Upper lobe of left lung (tissue), 6 donors: ENCODE measurements around the gene ABL2. TPM values are rescaled to one million over a fixed set of nuclear protein-coding genes. Genes with fewer than 3 reads are reported as not detected.
A peak's percentile ranks its signal among the peaks of the same experiment; 100 is the strongest.
"Not testable (repeated sequence)": the region's sequence is repeated elsewhere in the genome, so short reads cannot be mapped to it uniquely, and the experiment has no call there.

Experiments
- ATAC-seq, 2 donors: fragments of 200-7000 bp; cut with Tn5 transposase; one replicate each; pipeline ENCODE4 v1.9.1; 2022; ENCODE audit warnings: mild to moderate bottlenecking in 2 of 2, moderate library complexity in 2 of 2; ENCODE audit not compliant: low FRiP score in 2 of 2
- DNase-seq, 2 donors: peaks; one replicate each; pipeline ENCODE4 v3.0.0-alpha.2; 2019 to 2020
- H3K27ac ChIP-seq, 4 donors: fragments of 200-600 bp; sonication (generic); one replicate each; pipeline ENCODE4 v1.5.1; 2016 to 2019
- H3K27me3 ChIP-seq, 4 donors: fragments of 200-600 bp; sonication (generic); one replicate each; pipeline ENCODE4 v1.5.1; 2017 to 2019
- H3K36me3 ChIP-seq, 4 donors: fragments of 200-600 bp; sonication (generic); one replicate each; pipeline ENCODE4 v1.5.1; 2016 to 2019
- H3K4me1 ChIP-seq, 4 donors: fragments of 200-600 bp; sonication (generic); one replicate each; pipeline ENCODE4 v1.5.1; 2018 to 2019
- H3K4me3 ChIP-seq, 4 donors: fragments of 200-600 bp; sonication (generic); one replicate each; pipeline ENCODE4 v1.5.1; 2017 to 2019; ENCODE audit warnings: mild to moderate bottlenecking in 2 of 4, moderate library complexity in 1 of 4
- H3K9me3 ChIP-seq, 4 donors: fragments of 200-600 bp; sonication (generic); one replicate each; pipeline ENCODE4 v1.5.1; 2018 to 2019
- EP300 ChIP-seq, 4 donors: sonication (generic); formaldehyde crosslinking; IDR thresholded peaks; one replicate each; pipeline ENCODE4 v1.5.1; 2017; ENCODE audit warnings: antibody characterized with exemption in 4 of 4, control low read depth in 2 of 4
- POLR2A ChIP-seq, 4 donors: fragments of 450-650 bp; IDR thresholded peaks; one replicate each; pipeline ENCODE4 v1.5.1; 2016 to 2017; ENCODE audit warnings: antibody characterized with exemption in 4 of 4, mild to moderate bottlenecking in 2 of 4
- POLR2AphosphoS5 ChIP-seq, 2 donors: sonication (generic); formaldehyde crosslinking; IDR thresholded peaks; one replicate each; pipeline ENCODE4 v1.5.1; 2017; ENCODE audit warnings: antibody characterized with exemption in 2 of 2
- WGBS, 2 donors: methylation state at CpG; one replicate each; pipeline ENCODE4 v1.1.5; 2017 to 2018; 5-methylcytosine and 5-hydroxymethylcytosine counted together
- total RNA-seq, 6 donors: library from RNA; depleted of rRNA in 4 of 6; stranded (reverse); fragments of >200 nt in 4 of 6; gene quantifications; one replicate each; pipeline versions ENCODE4 v1.1.0 to v1.2.1, GENCODE V29; 2016 to 2021
- TF ChIP-seq, protein P1 (sequence below), 6 experiments: fragments of 450-650 bp in 4 of 6; fragments of 200-600 bp in 2 of 6; sonication (generic) in 2 of 6; IDR thresholded peaks; one replicate each; pipeline ENCODE4 v1.5.1; 2016 to 2019; ENCODE audit warnings: antibody characterized with exemption in 6 of 6
- donor health status: DM: no; HTN: no; CAD: no; lungs with moderate emphysema.
- donor health status: DM: no; HTN: yes; CAD: no; lungs with severe emphysema.

ABL2 gene
- total RNA-seq, 6 donors from 2014 or later = 17.2 to 31.3 (median 22.9) TPM

DNA sequence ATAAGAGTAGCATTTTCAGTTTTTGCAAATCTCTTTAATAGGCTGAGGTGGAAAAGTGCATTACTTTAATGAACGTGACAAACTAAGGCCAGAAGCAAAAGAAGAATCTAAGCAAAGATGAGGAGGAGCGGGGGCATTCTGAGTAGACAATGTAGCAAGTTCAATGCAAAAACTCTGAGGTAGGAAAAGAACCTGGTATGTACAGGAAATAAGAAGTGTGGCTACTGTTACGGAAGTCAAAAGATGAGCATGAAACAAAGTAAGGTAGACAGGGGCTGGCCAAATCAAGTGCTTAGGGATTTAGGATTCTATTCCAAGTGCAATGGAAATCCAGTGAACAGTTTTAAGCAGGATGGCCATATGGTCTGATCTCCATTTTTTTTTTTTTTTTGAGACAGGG is 84.0 kb downstream of the ABL2 start:
- no peaks in the 10 kb centered on the region for H3K27me3 ChIP-seq
- no peak overlapping the region for H3K4me3 ChIP-seq
- no peaks in the 10 kb centered on the region for H3K9me3 ChIP-seq
- DNase-seq (no peak), ATAC-seq (no peak)
- no peaks in the 10 kb centered on the region for H3K36me3 ChIP-seq
- peaks cover 0 to 18% (median 12%) of the 10 kb centered on the region in 4 donors for H3K4me1 ChIP-seq
- TF ChIP-seq EP300 (IDR thresholded peaks at IDR 0.05) (no peak), POLR2AphosphoS5 (IDR thresholded peaks at IDR 0.05) (no peak), POLR2A (IDR thresholded peaks at IDR 0.05) (no peak)
- TF ChIP-seq, protein P1, sequence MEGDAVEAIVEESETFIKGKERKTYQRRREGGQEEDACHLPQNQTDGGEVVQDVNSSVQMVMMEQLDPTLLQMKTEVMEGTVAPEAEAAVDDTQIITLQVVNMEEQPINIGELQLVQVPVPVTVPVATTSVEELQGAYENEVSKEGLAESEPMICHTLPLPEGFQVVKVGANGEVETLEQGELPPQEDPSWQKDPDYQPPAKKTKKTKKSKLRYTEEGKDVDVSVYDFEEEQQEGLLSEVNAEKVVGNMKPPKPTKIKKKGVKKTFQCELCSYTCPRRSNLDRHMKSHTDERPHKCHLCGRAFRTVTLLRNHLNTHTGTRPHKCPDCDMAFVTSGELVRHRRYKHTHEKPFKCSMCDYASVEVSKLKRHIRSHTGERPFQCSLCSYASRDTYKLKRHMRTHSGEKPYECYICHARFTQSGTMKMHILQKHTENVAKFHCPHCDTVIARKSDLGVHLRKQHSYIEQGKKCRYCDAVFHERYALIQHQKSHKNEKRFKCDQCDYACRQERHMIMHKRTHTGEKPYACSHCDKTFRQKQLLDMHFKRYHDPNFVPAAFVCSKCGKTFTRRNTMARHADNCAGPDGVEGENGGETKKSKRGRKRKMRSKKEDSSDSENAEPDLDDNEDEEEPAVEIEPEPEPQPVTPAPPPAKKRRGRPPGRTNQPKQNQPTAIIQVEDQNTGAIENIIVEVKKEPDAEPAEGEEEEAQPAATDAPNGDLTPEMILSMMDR (IDR thresholded peaks at IDR 0.05) = no peak
- WGBS, 2 donors = 97 to 98% methylated on average over 3 of the region's 3 CpGs
- H3K27ac ChIP-seq = no peak overlapping the region

DNA sequence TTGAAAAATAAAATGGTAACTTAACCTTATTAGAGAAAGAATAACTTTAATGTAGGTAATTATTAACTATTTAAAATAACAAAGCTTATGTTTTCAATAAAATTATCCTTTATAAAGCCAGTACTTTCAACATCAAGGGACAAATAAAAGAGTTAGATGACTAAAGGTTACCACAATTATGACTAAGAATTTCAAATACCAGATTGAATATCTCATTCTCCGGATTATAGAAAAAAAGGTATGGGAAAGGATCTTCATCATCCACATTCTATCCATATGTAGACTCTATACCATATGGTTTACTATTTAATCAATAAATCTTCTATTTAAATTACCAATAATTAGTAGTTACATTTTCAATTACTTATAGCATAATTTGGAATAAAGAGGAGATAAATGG is 84.9 kb downstream of the ABL2 start:
- Histone ChIP-seq H3K4me1 (peaks cover 0 to 21% (median 18%) of the 10 kb centered on the region in 4 donors), H3K27ac (no peak overlapping the region), H3K36me3 (no peaks in the 10 kb centered on the region), H3K9me3 (no peaks in the 10 kb centered on the region), H3K27me3 (no peaks in the 10 kb centered on the region), H3K4me3 (no peak overlapping the region)
- no peak for TF ChIP-seq EP300 (IDR thresholded peaks at IDR 0.05)
- ATAC-seq = no peak
- WGBS, 2 donors = 90 to 91% methylated on average over 1 of the region's 1 CpG
- no peak for DNase-seq

DNA sequence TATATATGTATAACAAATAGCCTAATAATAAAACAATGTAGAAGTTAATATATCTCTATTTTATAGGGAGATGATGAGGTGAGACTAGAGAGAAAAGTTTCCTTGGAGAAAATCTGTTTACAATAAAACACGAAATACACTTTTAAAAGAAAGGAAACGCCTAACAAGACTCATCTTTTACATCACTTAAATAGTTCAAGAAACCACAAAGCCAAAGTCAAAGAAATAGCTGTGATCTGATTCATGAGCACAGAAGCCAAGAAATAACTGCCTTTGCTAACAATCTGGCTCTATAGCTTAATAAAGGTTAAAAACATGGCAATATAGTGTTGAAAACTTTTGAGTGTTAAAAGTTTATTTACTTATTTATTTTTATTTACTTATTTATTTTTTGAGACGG is 86.2 kb downstream of the ABL2 start:
- ATAC-seq (peak in 1 of 2 donors; percentile 70), DNase-seq (no peak)
- H3K36me3 ChIP-seq = no peaks in the 10 kb centered on the region
- WGBS, 2 donors = 68 to 70% methylated on average over 3 of the region's 3 CpGs
- no peak overlapping the region for H3K4me3 ChIP-seq
- peaks cover 0 to 25% (median 19%) of the 10 kb centered on the region in 4 donors for H3K4me1 ChIP-seq
- H3K27ac ChIP-seq = peak overlapping the region in 3 of 4 donors; percentile 18 to 57 (median 52)
- no peak for TF ChIP-seq EP300 (IDR thresholded peaks at IDR 0.05)
- no peak for TF ChIP-seq POLR2AphosphoS5 (IDR thresholded peaks at IDR 0.05)
- TF ChIP-seq, protein P1 (IDR thresholded peaks at IDR 0.05) = no peak
- no peak for TF ChIP-seq POLR2A (IDR thresholded peaks at IDR 0.05)
- no peaks in the 10 kb centered on the region for H3K9me3 ChIP-seq
- H3K27me3 ChIP-seq = no peaks in the 10 kb centered on the region

DNA sequence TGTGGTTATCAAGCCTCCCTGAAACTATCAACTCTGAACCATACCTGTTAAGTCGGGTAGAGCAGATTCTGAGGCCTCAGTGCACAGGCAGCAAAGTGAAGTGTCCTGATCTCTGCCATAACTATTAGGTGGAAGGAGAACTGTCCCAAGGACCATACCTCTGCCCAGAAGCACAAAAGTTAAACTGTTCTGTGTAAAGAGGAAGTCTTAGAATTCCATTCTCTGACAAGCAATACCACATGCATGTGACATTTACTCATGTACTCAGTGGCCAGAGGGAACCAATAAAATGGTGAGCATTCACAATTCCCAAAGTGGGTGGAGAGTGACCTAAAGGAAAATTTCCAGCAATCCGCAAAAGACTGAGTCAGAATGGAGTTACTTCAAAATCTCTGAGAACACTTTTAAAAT is 86.6 kb downstream of the ABL2 start:
- DNase-seq = no peak
- peak; percentile 85 to 94 for ATAC-seq
- Histone ChIP-seq H3K4me3 (peak overlapping the region in 3 of 4 donors; percentile 1 to 39 (median 15)), H3K27ac (peak overlapping the region; percentile 41 to 76 (median 54)), H3K36me3 (no peaks in the 10 kb centered on the region), H3K27me3 (no peaks in the 10 kb centered on the region), H3K9me3 (no peaks in the 10 kb centered on the region), H3K4me1 (peaks cover 0 to 28% (median 19%) of the 10 kb centered on the region in 4 donors)
- TF ChIP-seq POLR2A (IDR thresholded peaks at IDR 0.05) (peak in 2 of 4 donors; percentile 26 to 70), POLR2AphosphoS5 (IDR thresholded peaks at IDR 0.05) (peak in 1 of 2 donors; percentile 59), EP300 (IDR thresholded peaks at IDR 0.05) (peak in 1 of 4 donors; percentile 69)
- TF ChIP-seq, protein P1 (IDR thresholded peaks at IDR 0.05) = no peak
- 83 to 87% methylated on average over 2 of the region's 2 CpGs for WGBS, 2 donors

DNA sequence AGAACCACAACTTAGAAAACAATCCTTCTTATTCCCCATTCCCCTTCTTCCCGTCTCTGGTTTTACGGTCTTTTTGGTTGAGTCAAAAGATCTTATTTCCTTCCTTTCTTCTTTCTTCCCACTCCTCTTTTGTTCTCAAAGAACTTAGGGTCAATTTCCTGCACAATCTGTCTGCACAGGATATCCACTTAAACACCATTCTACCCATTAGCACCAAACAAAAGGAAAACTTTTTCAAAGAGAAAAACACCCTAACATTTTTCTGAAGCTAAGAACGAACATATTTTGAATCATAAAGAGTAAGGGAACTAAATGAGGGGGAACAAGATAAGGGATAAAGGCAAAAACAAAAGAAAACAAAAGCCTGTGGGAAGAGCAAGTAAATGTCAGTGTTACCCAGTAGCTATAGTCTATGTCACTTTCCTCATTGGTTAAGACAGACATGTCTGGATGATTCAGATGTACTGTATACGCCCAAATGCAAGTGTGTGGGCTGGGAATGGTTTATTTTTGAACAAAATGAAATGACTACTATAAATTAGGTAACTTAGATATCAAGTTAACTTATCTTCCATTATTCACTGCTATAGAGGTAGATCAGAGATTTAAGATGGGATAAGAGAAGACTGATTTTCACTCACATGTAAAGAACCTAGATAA is 87.8 kb downstream of the ABL2 start:
- ATAC-seq (peak in 1 of 2 donors; percentile 87), DNase-seq (no peak)
- Histone ChIP-seq H3K27ac (peak overlapping the region; percentile 28 to 76 (median 49)), H3K36me3 (no peaks in the 10 kb centered on the region), H3K27me3 (no peaks in the 10 kb centered on the region), H3K4me3 (peak overlapping the region in 2 of 4 donors; percentile 1 to 39), H3K9me3 (no peaks in the 10 kb centered on the region), H3K4me1 (peaks cover 0 to 35% (median 19%) of the 10 kb centered on the region in 4 donors)
- 36 to 45% methylated on average over 4 of the region's 4 CpGs for WGBS, 2 donors
- no peak for TF ChIP-seq EP300 (IDR thresholded peaks at IDR 0.05)
- peak in 1 of 4 donors; percentile 15 for TF ChIP-seq POLR2A (IDR thresholded peaks at IDR 0.05)

DNA sequence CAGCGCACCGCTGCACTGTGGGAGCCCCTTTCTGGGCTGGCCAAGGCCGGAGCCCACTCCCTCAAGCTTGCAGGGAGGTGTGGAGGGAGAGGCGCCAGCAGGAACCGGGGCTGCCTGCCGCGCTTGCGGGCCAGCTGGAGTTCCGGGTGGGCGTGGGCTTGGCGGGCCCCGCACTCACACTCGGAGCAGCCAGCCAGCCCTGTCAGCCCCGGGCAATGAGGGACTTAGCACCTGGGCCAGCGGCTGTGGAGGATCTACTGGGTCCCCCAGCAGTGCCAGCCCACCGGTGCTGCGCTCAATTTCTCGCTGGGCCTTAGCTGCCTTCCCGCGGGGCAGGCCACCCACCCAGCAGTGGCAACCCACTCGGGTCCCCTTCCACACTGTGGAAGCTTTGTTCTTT is 90.7 kb downstream of the ABL2 start:
- H3K27ac ChIP-seq, ATAC-seq, H3K9me3 ChIP-seq, H3K36me3 ChIP-seq, H3K4me3 ChIP-seq, H3K27me3 ChIP-seq: not testable (repeated sequence)
- peak in 1 of 2 donors; percentile 73 for DNase-seq
- 94 to 100% methylated on average over 4 to 20 of the region's 21 CpGs for WGBS, 2 donors
- H3K4me1 ChIP-seq = peaks cover 0 to 35% (median 19%) of the 10 kb centered on the region in 4 donors
